GM12875 (cell line): ENCODE data around the gene MYOF.
"Not testable (repeated sequence)": the region's sequence is repeated elsewhere in the genome, so short reads cannot be mapped to it uniquely, and the experiment has no call there.

ENCODE experiments used
- H3K4me3 ChIP-seq: one replicate; pipeline ENCODE4 v1.5.1; 2011; ENCODE audit warnings: low read depth, low read length, control low read depth
- CTCF ChIP-seq: IDR thresholded peaks from 2 replicates; pipeline ENCODE4 v1.5.1; 2011; ENCODE audit warnings: low read depth, mild to moderate bottlenecking, control low read depth, inconsistent platforms, low read length, moderate library complexity, borderline replicate concordance; ENCODE audit not compliant: insufficient read depth

Gene MYOF

GRCh38 chr10:93445097-93445960 lies 36.8 kb downstream of the MYOF start:
- TF ChIP-seq CTCF, result no peak
- no peak overlapping the region for H3K4me3 ChIP-seq

DNA sequence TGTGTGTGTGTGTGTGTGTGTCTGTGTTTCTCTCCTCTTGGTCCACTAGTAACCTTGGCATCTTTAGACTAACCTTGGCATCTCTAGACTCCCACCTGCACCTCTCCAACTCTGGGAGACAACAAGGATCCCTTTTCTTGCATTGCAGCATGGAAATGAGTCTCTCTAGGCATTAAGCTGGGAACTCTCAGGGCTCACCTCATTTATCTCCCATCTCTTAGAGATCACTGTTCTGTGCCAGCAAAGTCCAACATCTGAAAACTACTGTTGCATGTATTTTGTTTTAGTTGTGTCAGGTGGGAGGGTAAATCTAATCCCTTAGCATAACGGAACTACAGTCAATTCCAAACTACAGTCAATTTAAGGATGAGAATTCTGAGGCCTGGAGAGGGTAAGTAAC lies 38.7 kb downstream of the MYOF start:
- no peak overlapping the region for H3K4me3 ChIP-seq
- TF ChIP-seq CTCF, result no peak

DNA sequence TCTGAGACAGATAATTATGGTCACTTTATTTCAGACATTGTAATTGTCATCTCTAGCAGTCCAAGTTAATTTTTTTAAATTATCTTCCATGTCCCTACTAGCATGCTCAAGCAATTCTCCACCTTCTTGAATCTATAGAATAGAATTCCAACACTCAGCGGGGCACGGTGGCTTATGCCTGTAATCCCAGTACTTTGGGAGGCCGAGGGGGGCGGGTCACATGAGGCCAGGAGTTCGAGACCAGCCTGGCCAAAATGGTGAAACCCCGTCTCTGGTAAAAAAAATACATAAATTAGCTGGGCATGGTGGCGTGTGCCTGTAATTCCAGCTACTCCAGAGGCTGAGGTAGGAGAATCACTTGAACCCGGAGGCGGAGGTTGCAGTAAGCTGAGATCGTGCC lies 39.4 kb downstream of the MYOF start:
- not testable (repeated sequence) for H3K4me3 ChIP-seq

- no peak for TF ChIP-seq CTCF
- H3K4me3 ChIP-seq, result no peak overlapping the region
These were observed 41.5 kb downstream of the MYOF start for GRCh38 chr10:93440591-93441091.

DNA sequence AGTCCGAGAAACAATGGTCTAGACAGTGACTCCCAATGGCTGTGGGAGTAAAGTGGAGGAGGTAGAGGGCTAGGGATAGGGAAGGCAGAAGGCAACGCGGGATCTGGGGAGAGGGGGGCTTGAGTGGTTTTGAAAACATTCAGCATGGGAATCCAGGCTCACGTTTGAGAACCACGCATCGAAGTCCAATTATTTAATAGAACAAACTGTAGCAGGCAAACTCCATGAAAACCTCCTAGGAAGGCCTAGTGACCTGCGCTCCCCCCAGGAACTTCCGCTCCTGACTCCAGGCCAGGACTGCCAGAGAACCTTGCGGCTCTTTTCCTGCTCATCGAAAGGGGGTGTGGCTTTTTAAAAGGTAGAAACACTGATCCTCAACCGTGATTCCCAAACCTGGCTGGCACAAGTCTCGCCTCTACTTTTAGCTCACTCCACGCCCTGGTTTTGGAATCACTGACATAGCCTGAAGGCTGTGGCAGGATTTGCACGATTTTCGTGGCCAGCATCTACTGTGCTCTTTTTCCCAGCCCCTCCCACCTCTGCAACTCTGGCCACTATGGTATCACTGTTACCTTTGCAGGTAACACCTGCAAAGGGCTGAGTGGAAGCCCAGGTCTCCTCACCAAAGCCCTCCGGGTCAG lies 43.4 kb downstream of the MYOF start:
- H3K4me3 ChIP-seq, result no peak overlapping the region

GRCh38 chr10:93437946-93438612 lies 44.1 kb downstream of the MYOF start:
- no peak overlapping the region for H3K4me3 ChIP-seq
- no peak for TF ChIP-seq CTCF

More for the DNA sequence above, 43.4 kb downstream of the MYOF start:
- no peak for TF ChIP-seq CTCF

DNA sequence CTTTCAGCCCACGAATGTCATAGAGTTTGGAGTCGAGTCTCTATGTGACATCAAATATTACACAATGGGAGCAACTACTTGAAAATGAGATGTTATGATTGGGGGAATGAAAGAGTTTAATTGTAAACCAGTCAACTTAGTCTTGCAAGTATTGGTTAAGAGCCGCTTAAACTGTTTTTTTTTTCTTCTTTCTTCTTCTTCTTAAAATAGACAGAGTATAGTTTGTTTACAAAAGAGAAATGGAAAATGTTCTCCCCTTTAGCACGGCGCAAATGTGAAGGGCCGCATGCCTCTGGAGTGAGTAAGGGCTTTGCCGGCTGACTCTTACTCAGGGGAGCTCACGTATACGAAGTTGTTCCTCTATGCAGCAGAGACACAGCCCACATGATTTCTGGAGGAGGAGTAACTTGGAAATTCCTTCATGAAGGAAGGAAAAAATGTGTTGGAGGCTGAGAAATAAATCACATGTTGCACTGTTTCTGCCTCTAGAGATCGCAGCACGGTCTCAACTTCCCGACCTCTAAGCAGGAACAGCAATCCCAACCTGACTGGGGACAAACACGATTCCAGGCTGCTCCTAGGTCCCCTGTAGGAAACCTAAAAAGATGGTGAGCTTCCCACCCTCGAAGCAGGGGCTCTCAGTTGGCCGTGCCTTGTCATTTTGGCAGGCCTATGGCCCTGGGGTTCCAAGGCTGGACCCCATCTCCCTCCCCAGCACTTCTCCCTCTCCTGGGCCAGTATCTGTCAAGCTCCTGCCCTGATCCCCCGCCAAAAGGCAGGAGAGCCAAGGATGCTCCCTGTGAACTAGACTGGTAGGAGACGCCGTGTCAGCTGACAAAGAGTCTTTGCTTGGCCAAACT lies 44.8 kb downstream of the MYOF start:
- no peak overlapping the region for H3K4me3 ChIP-seq
- TF ChIP-seq CTCF, result no peak
